Stimulated activated CD8-positive, alpha-beta memory T cell treated with anti-CD3 and anti-CD28 coated beads, Interleukin-4, amount 100 ng/mL, for 4 hours (primary cell): Measurements from ENCODE around the gene BACH2.
"Not testable (repeated sequence)": the region's sequence is repeated elsewhere in the genome, so short reads cannot be mapped to it uniquely, and the experiment has no call there.

Source experiments
- DNase-seq, 2 donors: peaks; one replicate each; pipeline ENCODE4 v3.0.0-alpha.2; 2020; ENCODE audit warnings: low read depth in 2 of 2, low spot score in 1 of 2

Gene BACH2

DNA sequence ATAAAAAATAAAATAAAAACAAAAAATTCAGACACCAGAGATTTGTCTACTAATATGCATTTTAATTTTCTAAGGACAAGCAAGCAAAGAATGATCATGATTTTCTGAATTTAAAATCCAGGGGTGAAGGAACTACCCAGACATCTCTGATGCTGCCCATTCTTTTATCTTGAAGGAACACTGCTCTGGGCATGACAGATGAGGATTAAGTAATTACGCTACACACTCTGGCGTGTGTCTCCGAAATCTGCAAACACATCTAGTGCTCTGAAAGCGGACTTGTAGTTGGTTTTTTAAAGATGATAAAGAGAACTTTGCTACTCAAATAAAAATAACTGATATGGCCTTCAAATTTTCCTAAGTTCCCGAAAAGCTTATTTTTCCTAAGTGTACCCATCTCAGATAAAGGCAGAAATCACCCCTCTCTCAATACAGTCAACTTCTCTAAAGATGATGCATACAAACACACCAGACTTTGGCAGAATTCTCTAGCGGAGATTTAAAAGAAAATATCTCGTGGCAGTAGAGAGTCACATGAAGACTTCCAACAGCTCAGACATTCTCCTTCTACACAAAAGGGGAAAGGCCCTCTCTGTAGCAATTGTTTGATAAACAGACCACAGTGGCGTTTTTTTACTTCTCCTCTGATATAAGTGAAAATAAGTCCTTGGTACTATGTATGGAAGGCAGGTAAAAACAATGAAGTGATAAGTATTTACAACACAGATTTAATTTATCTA lies 133.8 kb downstream of the BACH2 start:
- DNase-seq, result no peak

DNA sequence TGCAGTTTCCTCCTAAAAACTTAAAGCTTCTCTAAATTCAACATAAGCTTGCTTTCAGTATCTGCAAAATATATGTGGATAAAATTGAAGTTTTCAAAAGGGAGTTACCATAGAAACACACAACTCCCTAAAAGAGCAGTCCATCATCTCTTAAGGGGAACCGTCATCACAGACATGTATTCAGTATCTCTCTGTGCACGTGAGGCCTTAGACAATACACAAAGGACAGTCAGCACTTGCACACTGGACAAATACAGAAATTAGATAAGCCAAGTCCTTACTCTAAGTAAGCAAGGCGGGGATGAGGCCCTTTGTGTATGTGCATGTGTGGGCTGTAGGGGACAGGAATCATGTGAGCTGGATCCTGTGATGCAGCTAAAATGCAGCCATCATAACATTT lies 136.6 kb downstream of the BACH2 start:
- DNase-seq, result no peak

DNA sequence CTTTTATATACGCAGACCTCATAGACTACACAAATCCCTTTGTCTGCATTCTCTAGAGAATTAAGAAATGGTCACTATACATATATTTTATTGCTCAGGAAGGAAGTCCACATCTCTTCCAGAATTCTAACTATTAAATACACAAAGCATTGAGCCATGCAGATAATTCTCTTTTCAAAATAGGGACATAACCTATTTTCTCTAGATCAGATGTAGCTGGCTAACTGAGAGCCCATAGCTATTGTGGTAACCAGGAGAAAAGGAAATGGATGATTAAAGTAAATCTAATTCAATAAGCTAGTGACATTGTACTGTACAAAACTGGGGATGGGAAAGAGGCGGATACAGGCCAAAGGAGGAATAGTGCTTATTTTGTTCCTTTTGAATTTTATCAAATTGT lies 137.2 kb downstream of the BACH2 start:
- DNase-seq, result no peak

DNA sequence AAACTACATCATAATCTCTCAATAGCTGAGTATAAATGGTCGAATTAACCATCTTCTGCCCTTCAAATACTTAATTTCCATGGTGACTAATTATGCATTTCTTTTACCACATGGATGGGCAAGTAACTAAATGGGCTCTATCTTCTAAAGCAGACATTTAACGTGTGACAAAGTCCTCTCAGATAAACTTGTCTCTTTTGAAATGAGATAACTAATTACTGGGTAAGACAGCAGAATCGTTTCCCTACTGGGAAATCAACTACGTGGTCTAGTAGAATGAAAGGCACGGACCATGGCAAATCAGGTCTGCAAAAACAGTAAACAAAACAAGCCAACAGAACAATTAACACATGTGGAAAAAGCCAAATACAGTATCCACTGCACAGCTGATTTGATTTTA lies 137.7 kb downstream of the BACH2 start:
- DNase-seq, result no peak

- no peak for DNase-seq
Observed at GRCh38 chr6:90157441-90157840, 139.2 kb downstream of the BACH2 start.

DNA sequence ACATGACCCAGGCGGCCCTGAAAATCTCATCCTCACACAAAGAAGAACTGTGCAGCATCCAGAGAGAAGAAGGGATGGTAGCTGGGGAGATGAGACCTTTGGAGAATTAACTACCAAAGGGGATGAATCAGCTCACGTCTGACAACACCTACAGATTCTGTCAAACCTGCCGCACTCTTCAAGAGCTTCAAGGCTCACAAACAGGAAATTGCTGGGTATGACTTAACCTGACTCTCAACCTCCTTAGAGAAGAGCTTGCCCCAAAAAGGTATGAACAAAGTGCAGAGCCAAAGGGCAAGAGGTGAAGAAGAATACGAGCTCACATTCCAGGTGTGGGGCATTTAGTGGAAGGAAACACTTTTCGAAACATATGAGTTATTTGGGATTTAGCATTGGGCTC lies 139.8 kb downstream of the BACH2 start:
- DNase-seq, result no peak

GRCh38 chr6:90154755-90155470 lies 141.7 kb downstream of the BACH2 start:
- no peak for DNase-seq

- no peak for DNase-seq
Observed at GRCh38 chr6:90151576-90152422, 144.8 kb downstream of the BACH2 start.

GRCh38 chr6:90149280-90149679 lies 147.4 kb downstream of the BACH2 start:
- DNase-seq, result no peak

DNA sequence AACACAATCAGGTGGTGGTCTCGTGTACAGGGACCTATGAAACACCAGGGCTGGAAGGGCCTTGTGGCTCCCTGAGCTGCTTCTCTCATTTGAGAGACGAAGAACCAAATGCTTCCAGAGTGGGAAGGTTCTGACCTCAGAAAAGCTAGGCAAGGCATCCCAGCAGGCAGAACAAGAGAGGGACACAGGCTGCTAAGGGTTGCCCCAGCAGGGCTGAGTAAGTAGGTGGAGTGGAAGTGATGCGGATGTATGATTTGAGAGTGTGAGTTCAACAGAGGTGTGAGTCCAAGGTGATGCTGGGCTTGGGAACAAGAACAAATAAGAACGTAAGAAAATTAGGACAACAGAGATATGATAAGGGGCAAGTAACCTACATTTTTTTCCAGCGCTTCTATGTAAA lies 147.8 kb downstream of the BACH2 start:
- no peak for DNase-seq

- DNase-seq, result no peak
Observed at GRCh38 chr6:90146921-90147649, 149.6 kb downstream of the BACH2 start.

GRCh38 chr6:90146024-90146423 lies 150.6 kb downstream of the BACH2 start:
- no peak for DNase-seq

GRCh38 chr6:90144928-90145555 lies 151.6 kb downstream of the BACH2 start:
- no peak for DNase-seq

DNA sequence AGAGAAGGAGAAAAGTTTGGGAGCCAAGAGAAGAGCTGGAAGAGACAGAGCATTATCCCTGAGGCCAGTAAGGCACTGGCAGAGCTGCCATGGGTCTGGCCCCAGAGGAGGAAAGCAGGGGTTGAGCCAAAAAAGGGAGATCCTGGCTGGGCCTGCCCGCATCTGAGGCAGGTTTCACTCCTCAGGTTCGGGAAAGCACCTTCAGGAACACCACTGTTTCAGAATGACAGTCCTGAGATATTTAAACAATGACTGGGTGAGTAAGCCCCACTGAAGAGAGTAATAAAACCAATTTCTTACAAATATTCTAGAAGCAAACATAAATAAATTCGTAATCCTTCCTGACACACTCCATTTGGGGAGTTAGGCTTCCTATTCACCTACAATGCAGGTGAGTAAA lies 152.2 kb downstream of the BACH2 start:
- DNase-seq, result no peak

DNA sequence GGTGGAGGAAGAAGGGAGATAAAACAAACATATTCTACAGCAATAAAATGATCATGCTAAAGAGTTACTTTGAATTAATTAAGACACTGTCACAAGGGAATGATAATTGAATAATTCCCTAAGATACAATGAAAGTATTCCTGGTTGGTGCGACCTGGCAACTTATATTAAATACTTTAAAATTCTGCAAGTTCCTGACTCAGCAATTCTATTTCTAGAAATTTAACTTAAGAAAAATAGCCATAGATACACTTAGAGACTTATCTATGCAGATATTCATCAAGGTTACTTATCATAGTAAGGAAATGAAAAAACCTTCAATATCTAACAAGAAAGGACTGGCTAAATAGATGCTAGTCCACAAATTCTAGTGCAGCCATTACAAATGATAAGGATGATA lies 156.0 kb downstream of the BACH2 start:
- no peak for DNase-seq

- no peak for DNase-seq
Observed at GRCh38 chr6:90139272-90139817, 157.3 kb downstream of the BACH2 start.

GRCh38 chr6:90136837-90137568 lies 159.6 kb downstream of the BACH2 start:
- DNase-seq, result no peak

DNA sequence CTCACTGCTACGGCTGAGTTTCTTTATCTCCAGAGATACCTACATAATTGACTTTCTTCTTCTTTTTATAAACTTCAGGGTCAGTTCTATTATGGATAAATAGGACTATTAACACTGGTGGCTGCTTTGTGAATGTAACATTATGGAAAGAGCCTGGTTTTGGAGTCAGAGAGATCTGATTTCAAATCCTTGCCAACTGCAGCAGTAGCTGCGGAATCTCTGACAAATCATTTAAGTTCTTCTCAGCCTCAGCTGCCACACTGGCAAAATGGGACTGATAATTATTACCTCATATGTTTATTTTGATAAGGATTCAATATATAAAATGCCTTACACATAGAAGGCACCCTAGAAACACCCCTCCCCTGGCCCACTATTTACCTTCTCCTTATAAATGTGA lies 160.5 kb downstream of the BACH2 start:
- no peak for DNase-seq

- DNase-seq, result no peak
Observed at GRCh38 chr6:90135667-90136066, 161.0 kb downstream of the BACH2 start.

- DNase-seq, result not testable (repeated sequence)
Observed at GRCh38 chr6:90133664-90134063, 163.0 kb downstream of the BACH2 start.
